HEK293 (cell line): ENCODE measurements around the gene NCOA3.

ENCODE experiments used
- CTCF ChIA-PET: fragments of 350-600 bp; formaldehyde crosslinking; extraction: SDS; loops from one replicate; lab custom pipeline; 2021; ENCODE audit warnings: antibody characterized with exemption; lab: Yijun Ruan, JAX
- POLR2A ChIA-PET: fragments of 300-600 bp; formaldehyde crosslinking; extraction: SDS; loops from one replicate; lab custom pipeline; 2020; ENCODE audit warnings: antibody characterized with exemption, inconsistent platforms; lab: Yijun Ruan, JAX
- H3K27ac ChIP-seq: fragments of 200-500 bp; sonication (Bioruptor generic); 2 replicates; pipeline ENCODE4 v1.5.1; 2014; ENCODE audit warnings: low read depth, low read length, control low read depth, inconsistent platforms; ENCODE audit errors: extremely low read depth
- H3K36me3 ChIP-seq, 2 experiments: fragments of 200-500 bp in 1 of 2; sonication (Bioruptor generic) in 1 of 2; 1 replicate in 1 of 2; 2 replicates in 1 of 2; pipeline ENCODE4 v1.5.1; 2014 to 2017; ENCODE audit warnings: inconsistent platforms in 2 of 2, low read length in 2 of 2; ENCODE audit not compliant: control insufficient read depth in 2 of 2, insufficient read depth in 1 of 2
- H3K4me1 ChIP-seq: fragments of 200-500 bp; sonication (Bioruptor generic); 2 replicates; pipeline ENCODE4 v1.5.1; 2014; ENCODE audit warnings: mild to moderate bottlenecking, low read length, inconsistent platforms; ENCODE audit not compliant: control insufficient read depth, insufficient read depth
- H3K4me3 ChIP-seq: 2 replicates; pipeline ENCODE4 v1.5.1; 2011; ENCODE audit warnings: low read depth, mild to moderate bottlenecking, control low read depth, low read length, moderate library complexity
- H3K9me3 ChIP-seq: fragments of 200-500 bp; sonication (Bioruptor generic); 2 replicates; pipeline ENCODE4 v1.5.1; 2014; ENCODE audit warnings: low read depth, low read length, inconsistent platforms; ENCODE audit not compliant: control insufficient read depth, insufficient read depth
- KLF1 ChIP-seq: fragments of 450-650 bp; formaldehyde crosslinking; IDR thresholded peaks from 2 replicates; pipeline ENCODE4 v1.5.1; 2016; ENCODE audit warnings: missing biosample characterization, missing genetic modification characterization
- OVOL3 ChIP-seq: fragments of 450-650 bp; formaldehyde crosslinking; IDR thresholded peaks from 2 replicates; pipeline ENCODE4 v1.5.1; 2016; ENCODE audit warnings: missing biosample characterization, missing genetic modification characterization
- PRDM1 ChIP-seq: fragments of 450-650 bp; formaldehyde crosslinking; IDR thresholded peaks from 2 replicates; pipeline ENCODE4; 2016; ENCODE audit warnings: missing biosample characterization, missing genetic modification characterization
- REPIN1 ChIP-seq: fragments of 450-650 bp; formaldehyde crosslinking; IDR thresholded peaks from 2 replicates; pipeline ENCODE4 v1.5.1; 2017; ENCODE audit warnings: missing biosample characterization, missing genetic modification characterization, low read depth
- SP2 ChIP-seq: fragments of 450-650 bp; formaldehyde crosslinking; IDR thresholded peaks from 2 replicates; pipeline ENCODE4 v1.5.1; 2016; ENCODE audit warnings: missing biosample characterization, missing genetic modification characterization
- SP3 ChIP-seq: fragments of 450-650 bp; formaldehyde crosslinking; IDR thresholded peaks from 2 replicates; pipeline ENCODE4 v1.5.1; 2016; ENCODE audit warnings: missing biosample characterization, missing genetic modification characterization
- WT1 ChIP-seq: fragments of 450-650 bp; formaldehyde crosslinking; IDR thresholded peaks from 2 replicates; pipeline ENCODE4 v1.5.1; 2016; ENCODE audit warnings: missing biosample characterization, missing genetic modification characterization
- ZBTB17 ChIP-seq: fragments of 450-650 bp; formaldehyde crosslinking; IDR thresholded peaks from 2 replicates; pipeline ENCODE4 v1.5.1; 2016; ENCODE audit warnings: missing biosample characterization, missing genetic modification characterization
- ZBTB44 ChIP-seq: fragments of 450-650 bp; IDR thresholded peaks from 2 replicates; pipeline ENCODE4 v1.5.1; 2018; ENCODE audit warnings: missing biosample characterization, mild to moderate bottlenecking, missing genetic modification characterization
- ZBTB48 ChIP-seq: fragments of 450-650 bp; formaldehyde crosslinking; IDR thresholded peaks from 2 replicates; pipeline ENCODE4 v1.5.1; 2016; ENCODE audit warnings: missing biosample characterization, missing genetic modification characterization
- ZEB2 ChIP-seq: fragments of 450-650 bp; formaldehyde crosslinking; IDR thresholded peaks from 2 replicates; pipeline ENCODE4 v1.5.1; 2016; ENCODE audit warnings: missing biosample characterization, missing genetic modification characterization
- ZFP37 ChIP-seq: fragments of 450-650 bp; formaldehyde crosslinking; IDR thresholded peaks from 2 replicates; pipeline ENCODE4 v1.5.1; 2016; ENCODE audit warnings: missing biosample characterization, missing genetic modification characterization
- ZNF148 ChIP-seq: fragments of 450-650 bp; formaldehyde crosslinking; IDR thresholded peaks from 2 replicates; pipeline ENCODE4 v1.5.0; 2017; ENCODE audit warnings: missing biosample characterization, missing genetic modification characterization, borderline replicate concordance
- ZNF16 ChIP-seq: fragments of 450-650 bp; formaldehyde crosslinking; IDR thresholded peaks from 2 replicates; pipeline ENCODE4 v1.5.1; 2016; ENCODE audit warnings: low read depth, missing biosample characterization, missing genetic modification characterization
- ZNF214 ChIP-seq: fragments of 450-650 bp; formaldehyde crosslinking; IDR thresholded peaks from 2 replicates; pipeline ENCODE4 v1.5.1; 2017; ENCODE audit warnings: missing biosample characterization, mild to moderate bottlenecking, missing genetic modification characterization, borderline replicate concordance
- ZNF223 ChIP-seq: fragments of 450-650 bp; formaldehyde crosslinking; IDR thresholded peaks from 2 replicates; pipeline ENCODE4 v1.5.1; 2016; ENCODE audit warnings: missing biosample characterization, missing genetic modification characterization
- ZNF24 ChIP-seq: fragments of 450-650 bp; formaldehyde crosslinking; IDR thresholded peaks from 2 replicates; pipeline ENCODE4 v1.5.1; 2016; ENCODE audit warnings: missing biosample characterization, missing genetic modification characterization
- ZNF248 ChIP-seq: fragments of 450-650 bp; formaldehyde crosslinking; IDR thresholded peaks from 2 replicates; pipeline ENCODE4 v1.5.1; 2017; ENCODE audit warnings: missing biosample characterization, missing genetic modification characterization
- ZNF311 ChIP-seq: fragments of 450-650 bp; formaldehyde crosslinking; IDR thresholded peaks from 2 replicates; pipeline ENCODE4 v1.5.1; 2017; ENCODE audit warnings: missing biosample characterization, missing genetic modification characterization, borderline replicate concordance
- ZNF366 ChIP-seq: fragments of 450-650 bp; formaldehyde crosslinking; conservative IDR thresholded peaks from 2 replicates; pipeline ENCODE4 v1.5.1; 2016; ENCODE audit warnings: missing biosample characterization, missing genetic modification characterization
- ZNF423 ChIP-seq: fragments of 450-650 bp; formaldehyde crosslinking; IDR thresholded peaks from 2 replicates; pipeline ENCODE4 v1.5.1; 2016; ENCODE audit warnings: missing biosample characterization, missing genetic modification characterization
- ZNF596 ChIP-seq: fragments of 450-650 bp; IDR thresholded peaks from 2 replicates; pipeline ENCODE4 v1.5.0; 2018; ENCODE audit warnings: missing biosample characterization, mild to moderate bottlenecking, missing genetic modification characterization, moderate library complexity
- ZNF600 ChIP-seq: fragments of 450-650 bp; formaldehyde crosslinking; IDR thresholded peaks from 2 replicates; pipeline ENCODE4 v1.5.1; 2016; ENCODE audit warnings: missing biosample characterization, missing genetic modification characterization
- ZNF629 ChIP-seq: fragments of 450-650 bp; formaldehyde crosslinking; IDR thresholded peaks from 2 replicates; pipeline ENCODE4 v1.5.1; 2017; ENCODE audit warnings: missing biosample characterization, missing genetic modification characterization
- ZNF777 ChIP-seq: fragments of 450-650 bp; formaldehyde crosslinking; IDR thresholded peaks from 2 replicates; pipeline ENCODE4 v1.5.1; 2017; ENCODE audit warnings: missing biosample characterization, missing genetic modification characterization, borderline replicate concordance
- ZSCAN16 ChIP-seq: fragments of 450-650 bp; formaldehyde crosslinking; IDR thresholded peaks from 2 replicates; pipeline ENCODE4 v1.5.1; 2016; ENCODE audit warnings: missing biosample characterization, missing genetic modification characterization
- ZSCAN4 ChIP-seq: fragments of 450-650 bp; formaldehyde crosslinking; IDR thresholded peaks from 2 replicates; pipeline ENCODE4 v1.5.1; 2017; ENCODE audit warnings: missing biosample characterization, missing genetic modification characterization

Gene NCOA3

GRCh38 chr20:47586649-47587294 is 85.1 kb downstream of the NCOA3 start:
- CTCF ChIA-PET, result interaction anchor here (0.6 kb wide), 1 partner anchor 8 kb away, joined by 3 read pairs; no protein-coding TSS in a partner anchor
- POLR2A ChIA-PET, result no interaction called here
- TF ChIP-seq ZNF600 (tag by site-specific recombination) (peak; percentile 97), ZEB2 (tag by site-specific recombination) (0 out of 2 replicates have a peak, but pooled peaks have one; percentile 21), ZNF248 (tag by site-specific recombination) (no peak), ZBTB17 (tag by site-specific recombination) (peak; percentile 45; the same call in 1 of the 2 replicates), ZNF214 (tag by site-specific recombination) (no peak), ZBTB48 (0 out of 2 replicates have a peak, but pooled peaks have one; percentile 38), ZNF629 (tag by site-specific recombination) (peak; percentile 61)
- no peak overlapping the region for H3K4me3 ChIP-seq
- no peaks in the 10 kb centered on the region for H3K4me1 ChIP-seq
- no peak overlapping the region for H3K27ac ChIP-seq
- no peaks in the 10 kb centered on the region; a peak in 1 of 3 replicates for H3K36me3 ChIP-seq
- no peaks in the 10 kb centered on the region for H3K9me3 ChIP-seq

GRCh38 chr20:47588158-47588557 is 86.5 kb downstream of the NCOA3 start:
- H3K9me3 ChIP-seq, result no peaks in the 10 kb centered on the region
- H3K4me1 ChIP-seq, result no peaks in the 10 kb centered on the region
- no peaks in the 10 kb centered on the region; a peak in 1 of 3 replicates for H3K36me3 ChIP-seq
- CTCF ChIA-PET, result interaction anchor here (1.0 kb wide), 1 partner anchor 11 kb away, joined by 3 read pairs; no protein-coding TSS in a partner anchor
- TF ChIP-seq WT1 (tag by site-specific recombination) (no peak), KLF1 (tag by site-specific recombination) (peak; percentile 65)
- TF ChIP-seq, all 188 proteins: peak for 1
- no peak overlapping the region for H3K27ac ChIP-seq
- no peak overlapping the region for H3K4me3 ChIP-seq
- POLR2A ChIA-PET, result no interaction called here

GRCh38 chr20:47591231-47591630 is 89.5 kb downstream of the NCOA3 start:
- CTCF ChIA-PET, result interaction anchor here (0.9 to 1.5 kb wide), 2 partner anchors 14 to 30 kb away, joined by 3 to 4 read pairs; no protein-coding TSS in a partner anchor
- Histone ChIP-seq H3K27ac (no peak overlapping the region), H3K36me3 (no peaks in the 10 kb centered on the region; a peak in 1 of 3 replicates), H3K9me3 (no peaks in the 10 kb centered on the region), H3K4me1 (no peaks in the 10 kb centered on the region), H3K4me3 (no peak overlapping the region)
- POLR2A ChIA-PET, result no interaction called here
- TF ChIP-seq PRDM1 (tag by site-specific recombination), result no peak
- no peak for TF ChIP-seq ZNF596 (tag by site-specific recombination)
- TF ChIP-seq ZNF223 (tag by site-specific recombination), result no peak
- TF ChIP-seq ZNF311 (tag by site-specific recombination), result no peak
- TF ChIP-seq ZNF148 (tag by site-specific recombination), result no peak
- TF ChIP-seq ZNF366 (tag by site-specific recombination), result no peak
- TF ChIP-seq REPIN1 (tag by site-specific recombination), result no peak
- no peak for TF ChIP-seq ZNF777 (tag by site-specific recombination)
- no peak for TF ChIP-seq OVOL3 (tag by site-specific recombination)
- TF ChIP-seq ZBTB44 (tag by site-specific recombination), result no peak
- TF ChIP-seq ZFP37 (tag by site-specific recombination), result no peak
- TF ChIP-seq SP3, result no peak
- no peak for TF ChIP-seq ZNF24 (tag by site-specific recombination)
- no peak for TF ChIP-seq ZSCAN16 (tag by site-specific recombination)
- no peak for TF ChIP-seq ZNF423 (tag by site-specific recombination)
- no peak for TF ChIP-seq ZSCAN4 (tag by site-specific recombination)
- no peak for TF ChIP-seq ZNF16
- no peak for TF ChIP-seq SP2 (tag by site-specific recombination)
